ENCODE data around the gene LRRC14B.

GRCh38 chr5:234450-234849 lies 43.2 kb downstream of the LRRC14B start:
- no peak for TF ChIP-seq CTCF (IDR thresholded peaks at IDR 0.05 in 8 of 11, conservative IDR thresholded peaks at IDR 0.05 in 3 of 11)
- no peak for TF ChIP-seq POLR2AphosphoS5 (IDR thresholded peaks at IDR 0.05)
- no peak for TF ChIP-seq POLR2A (IDR thresholded peaks at IDR 0.05)

Measured in spleen (tissue), 7 donors.